NT2/D1 (cell line): Measurements from ENCODE around the gene MT1E.

Experiments
- SUZ12 ChIP-seq: IDR thresholded peaks from 2 replicates; pipeline ENCODE4 v1.6.1; 2011; ENCODE audit not compliant: insufficient read length, insufficient read depth; ENCODE audit errors: extremely low read depth
- YY1 ChIP-seq: IDR thresholded peaks from 2 replicates; pipeline ENCODE4 v1.6.1; 2011; ENCODE audit not compliant: insufficient read length, insufficient read depth

GRCh38 chr16:56667581-56668571 is 42.3 kb downstream of the MT1E start, which contains the start of gene MT1G:
- no peak for TF ChIP-seq SUZ12
- TF ChIP-seq YY1: no peak
